ENCODE data around the gene PUS10. TPM values are rescaled to one million over a fixed set of nuclear protein-coding genes. Genes with fewer than 3 reads are reported as not detected.

PUS10 gene
- total RNA-seq, 1 experiment from 2014 or later = 12.1 TPM

DNA sequence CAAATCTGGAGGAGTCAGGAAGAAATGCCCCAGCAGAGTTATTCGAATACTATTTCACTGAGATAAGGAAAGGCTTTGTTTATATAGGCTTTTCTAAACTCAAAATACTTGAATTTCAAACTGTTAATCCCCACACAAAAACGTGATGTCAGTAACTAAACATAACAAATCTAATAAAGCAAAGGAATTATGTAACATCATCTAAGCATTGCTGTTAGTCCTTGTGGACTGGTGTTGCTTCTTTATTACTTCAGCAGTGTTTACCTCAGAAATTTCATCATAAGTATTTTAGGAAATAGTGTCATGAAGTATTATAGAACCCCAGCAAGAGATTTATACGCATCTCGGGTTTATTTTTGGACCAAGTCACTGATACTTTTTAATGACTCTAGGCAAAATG, 27.9 kb upstream of the PUS10 start:
- H3K36me3 ChIP-seq (ENCODE audit: control insufficient read depth, insufficient read depth, low read length) = no peaks in the 10 kb centered on the region; the same call in 1 of the 2 replicates
- H3K36me3 Mint-ChIP-seq (ENCODE audit: insufficient read depth, unreplicated experiment) = peaks cover 46% of the 10 kb centered on the region
- peaks cover 6% of the 10 kb centered on the region for H3K4me1 Mint-ChIP-seq (ENCODE audit: low read depth, unreplicated experiment)
- H3K27me3 Mint-ChIP-seq (ENCODE audit: insufficient read depth, unreplicated experiment) = no peaks in the 10 kb centered on the region
- H3K4me3 Mint-ChIP-seq (ENCODE audit: unreplicated experiment) = no peak overlapping the region
- BruUV-seq (replicated peaks) = no TSS peak
- no peaks in the 10 kb centered on the region for H3K9me3 Mint-ChIP-seq (ENCODE audit: unreplicated experiment)
- no peak overlapping the region for H3K4me3 ChIP-seq (ENCODE audit: low read depth, low read length)
- H3K27ac Mint-ChIP-seq (ENCODE audit: unreplicated experiment) = no peak overlapping the region
- H3K9me3 ChIP-seq = no peaks in the 10 kb centered on the region
- peak in 1 of 2 experiments; percentile 26 for DNase-seq
- TF ChIP-seq CTCF (IDR thresholded peaks at IDR 0.05; ENCODE audit: insufficient read depth in 1 of 2, low read depth in 1 of 2, low read length in 1 of 2, severe bottlenecking in 1 of 2, unreplicated experiment in 1 of 2) = no peak
- H3K27me3 ChIP-seq (replicated peaks; ENCODE audit: control insufficient read depth, insufficient read depth, low read length) = no peaks in the 10 kb centered on the region
- H3K4me1 ChIP-seq = no peaks in the 10 kb centered on the region
- intact Hi-C loops (cut with micrococcal nuclease; ENCODE audit: unreplicated experiment) = loop anchor here (1.0 kb wide), 1 partner anchor 29 kb away; the partner anchor contains the start of gene PEX13
- POLR2A ChIA-PET = no interaction called here
- CTCF ChIA-PET = no interaction called here

DNA sequence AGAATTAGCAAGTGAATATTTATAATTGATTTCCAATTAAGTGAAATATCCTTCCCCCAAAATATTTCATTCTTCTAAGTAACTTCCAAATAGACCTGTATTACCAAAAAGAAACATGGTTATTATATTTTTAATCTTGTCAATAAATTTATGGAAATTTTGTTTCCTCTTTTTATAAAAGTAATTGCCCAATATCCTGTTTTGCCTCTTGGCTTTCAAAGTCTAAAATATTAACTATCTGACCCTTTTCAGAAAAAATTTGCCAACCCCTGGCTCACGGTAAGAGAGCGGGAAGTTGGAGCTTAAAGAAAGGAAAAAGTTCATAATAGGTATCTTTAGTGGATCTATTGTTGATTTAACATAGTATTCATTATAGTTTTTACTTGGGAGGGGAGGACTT, 27.2 kb upstream of the PUS10 start:
- Histone ChIP-seq H3K9me3 (no peaks in the 10 kb centered on the region), H3K4me1 (no peaks in the 10 kb centered on the region), H3K27me3 (replicated peaks; ENCODE audit: control insufficient read depth, insufficient read depth, low read length) (no peaks in the 10 kb centered on the region), H3K4me3 (ENCODE audit: low read depth, low read length) (no peak overlapping the region), H3K36me3 (ENCODE audit: control insufficient read depth, insufficient read depth, low read length) (no peaks in the 10 kb centered on the region; the same call in 1 of the 2 replicates)
- no peak for DNase-seq
- H3K4me1 Mint-ChIP-seq (ENCODE audit: low read depth, unreplicated experiment) = peaks cover 6% of the 10 kb centered on the region
- ChIA-PET CTCF (no interaction called here), POLR2A (no interaction called here)
- H3K9me3 Mint-ChIP-seq (ENCODE audit: unreplicated experiment) = no peaks in the 10 kb centered on the region
- no peak overlapping the region for H3K4me3 Mint-ChIP-seq (ENCODE audit: unreplicated experiment)
- BruUV-seq (replicated peaks) = no TSS peak
- H3K27me3 Mint-ChIP-seq (ENCODE audit: insufficient read depth, unreplicated experiment) = no peaks in the 10 kb centered on the region
- TF ChIP-seq CTCF (IDR thresholded peaks at IDR 0.05; ENCODE audit: insufficient read depth in 1 of 2, low read depth in 1 of 2, low read length in 1 of 2, severe bottlenecking in 1 of 2, unreplicated experiment in 1 of 2) = no peak
- peak overlapping the region; percentile 41 for H3K27ac Mint-ChIP-seq (ENCODE audit: unreplicated experiment)
- peaks cover 38% of the 10 kb centered on the region for H3K36me3 Mint-ChIP-seq (ENCODE audit: insufficient read depth, unreplicated experiment)
- intact Hi-C loops (cut with micrococcal nuclease; ENCODE audit: unreplicated experiment) = no loop called here

- intact Hi-C loops (cut with micrococcal nuclease; ENCODE audit: unreplicated experiment) = no loop called here
- no TSS peak for BruUV-seq (replicated peaks)
- DNase-seq = no peak
- POLR2A ChIA-PET = no interaction called here
- no peak overlapping the region for H3K4me3 ChIP-seq (ENCODE audit: low read depth, low read length)
- Mint-ChIP-seq H3K4me1 (ENCODE audit: low read depth, unreplicated experiment) (peaks cover 6% of the 10 kb centered on the region), H3K4me3 (ENCODE audit: unreplicated experiment) (no peak overlapping the region), H3K27me3 (ENCODE audit: insufficient read depth, unreplicated experiment) (no peaks in the 10 kb centered on the region), H3K27ac (ENCODE audit: unreplicated experiment) (no peak overlapping the region), H3K36me3 (ENCODE audit: insufficient read depth, unreplicated experiment) (peaks cover 34% of the 10 kb centered on the region), H3K9me3 (ENCODE audit: unreplicated experiment) (no peaks in the 10 kb centered on the region)
- CTCF ChIA-PET = no interaction called here
- no peaks in the 10 kb centered on the region for H3K27me3 ChIP-seq (replicated peaks; ENCODE audit: control insufficient read depth, insufficient read depth, low read length)
- no peaks in the 10 kb centered on the region for H3K4me1 ChIP-seq
- no peak for TF ChIP-seq CTCF (IDR thresholded peaks at IDR 0.05; ENCODE audit: insufficient read depth in 1 of 2, low read depth in 1 of 2, low read length in 1 of 2, severe bottlenecking in 1 of 2, unreplicated experiment in 1 of 2)
- no peaks in the 10 kb centered on the region; the same call in 1 of the 2 replicates for H3K36me3 ChIP-seq (ENCODE audit: control insufficient read depth, insufficient read depth, low read length)
- H3K9me3 ChIP-seq = no peaks in the 10 kb centered on the region
Observed at GRCh38 chr2:61044636-61045035, 26.6 kb upstream of the PUS10 start.

Measured in Caco-2 (cell line).